Measurements from ENCODE around the gene NUDC. TPM values are rescaled to one million over a fixed set of nuclear protein-coding genes. Genes with fewer than 3 reads are reported as not detected.

NUDC gene
- total RNA-seq, 4 donors from 2014 or later = 45.2 to 50.3 (median 46.1) TPM

GRCh38 chr1:26950602-26951001 lies 29.1 kb downstream of the NUDC start:
- Histone ChIP-seq H3K4me1 (no peaks in the 10 kb centered on the region), H3K4me3 (no peak overlapping the region), H3K27ac (no peak overlapping the region), H3K36me3 (peaks cover 13 to 87% (median 17%) of the 10 kb centered on the region in 3 donors), H3K27me3 (peaks cover 0 to under 1% (median 0%) of the 10 kb centered on the region in 4 donors), H3K9me3 (peaks cover 0 to under 1% (median 0%) of the 10 kb centered on the region in 3 donors)
- 71 to 74% methylated on average over 4 to 7 of the region's 8 CpGs for WGBS, 2 donors
- intact Hi-C loops (cut with DNase I) = no loop called here
- DNase-seq = no peak
- TF ChIP-seq CTCF (IDR thresholded peaks at IDR 0.05) (no peak), POLR2A (IDR thresholded peaks at IDR 0.05) (no peak)

- Histone ChIP-seq H3K36me3 (peaks cover 7 to 81% (median 11%) of the 10 kb centered on the region in 3 donors), H3K4me3 (no peak overlapping the region), H3K9me3 (peaks cover 0 to 6% (median 0%) of the 10 kb centered on the region in 3 donors), H3K4me1 (no peaks in the 10 kb centered on the region), H3K27me3 (peaks cover 0 to 7% (median 0%) of the 10 kb centered on the region in 4 donors), H3K27ac (no peak overlapping the region)
- 91% methylated on average over 6 of the region's 14 CpGs; no CpG with 5 or more reads in 1 of the 2 donors for WGBS, 2 donors
- intact Hi-C loops (cut with DNase I) = no loop called here
- no peak for TF ChIP-seq POLR2A (IDR thresholded peaks at IDR 0.05)
- TF ChIP-seq CTCF (IDR thresholded peaks at IDR 0.05) = no peak
- DNase-seq = no peak
These were observed 29.7 kb downstream of the NUDC start for GRCh38 chr1:26951216-26951615.

- Histone ChIP-seq H3K36me3 (peaks cover 0 to 77% (median 8%) of the 10 kb centered on the region in 3 donors), H3K9me3 (peaks cover 0 to 7% (median 0%) of the 10 kb centered on the region in 3 donors), H3K27ac (no peak overlapping the region), H3K4me3 (no peak overlapping the region), H3K4me1 (no peaks in the 10 kb centered on the region), H3K27me3 (peaks cover 0 to 12% (median 0%) of the 10 kb centered on the region in 4 donors)
- TF ChIP-seq POLR2A (IDR thresholded peaks at IDR 0.05) (no peak), CTCF (IDR thresholded peaks at IDR 0.05) (no peak)
- no peak for DNase-seq
- intact Hi-C loops (cut with DNase I) = no loop called here
- 40% methylated on average over 1 of the region's 24 CpGs; no CpG with 5 or more reads in 1 of the 2 donors for WGBS, 2 donors
These were observed 30.4 kb downstream of the NUDC start for GRCh38 chr1:26951821-26952497.

- peaks cover 0 to 7% (median 0%) of the 10 kb centered on the region in 3 donors for H3K9me3 ChIP-seq
- H3K36me3 ChIP-seq = peaks cover 0 to 66% (median 8%) of the 10 kb centered on the region in 3 donors
- WGBS, 2 donors = 89 to 90% methylated on average over 4 to 5 of the region's 5 CpGs
- DNase-seq = no peak
- no peak overlapping the region for H3K27ac ChIP-seq
- TF ChIP-seq CTCF (IDR thresholded peaks at IDR 0.05) (no peak), POLR2A (IDR thresholded peaks at IDR 0.05) (no peak)
- H3K4me1 ChIP-seq = peaks cover 0 to 3% (median 0%) of the 10 kb centered on the region in 3 donors
- H3K4me3 ChIP-seq = no peak overlapping the region
- intact Hi-C loops (cut with DNase I) = no loop called here
- peaks cover 0 to 26% (median 0%) of the 10 kb centered on the region in 4 donors for H3K27me3 ChIP-seq
These were observed 31.8 kb downstream of the NUDC start for GRCh38 chr1:26953374-26953773.

- TF ChIP-seq POLR2A (IDR thresholded peaks at IDR 0.05) (no peak), CTCF (IDR thresholded peaks at IDR 0.05) (no peak)
- H3K27ac ChIP-seq = no peak overlapping the region
- intact Hi-C loops (cut with DNase I) = no loop called here
- peaks cover 0 to 7% (median 0%) of the 10 kb centered on the region in 3 donors for H3K9me3 ChIP-seq
- peaks cover 0 to 37% (median 5%) of the 10 kb centered on the region in 3 donors for H3K36me3 ChIP-seq
- H3K4me1 ChIP-seq = peaks cover 9 to 32% (median 12%) of the 10 kb centered on the region in 3 donors
- WGBS, 2 donors = 87 to 90% methylated on average over 3 of the region's 3 CpGs
- H3K4me3 ChIP-seq = no peak overlapping the region
- DNase-seq = no peak
- peaks cover 0 to 55% (median 6%) of the 10 kb centered on the region in 4 donors for H3K27me3 ChIP-seq
These were observed 34.8 kb downstream of the NUDC start for GRCh38 chr1:26956321-26956720.
